Omental fat pad (tissue), 4 donors: ENCODE measurements around the gene ARHGEF11. TPM values are rescaled to one million over a fixed set of nuclear protein-coding genes. Genes with fewer than 3 reads are reported as not detected.

Source experiments
- ATAC-seq: fragments of 150-250 bp; one replicate; pipeline ENCODE4 v1.9.1; 2016; ENCODE audit warnings: mild to moderate bottlenecking, moderate library complexity; ENCODE audit not compliant: low FRiP score
- DNase-seq: peaks from one replicate; pipeline ENCODE4 v3.0.0-alpha.2; 2019; ENCODE audit warnings: low spot score
- total RNA-seq, 4 donors: library from RNA; depleted of rRNA; stranded (reverse); fragments of >200 nt; gene quantifications; one replicate each; pipeline ENCODE4 v1.1.0, GENCODE V29; 2016
- TF ChIP-seq, protein P1 (sequence below), 3 donors: fragments of 450-650 bp; IDR thresholded peaks; one replicate each; pipeline ENCODE4 v1.5.1; 2016 to 2017; ENCODE audit warnings: antibody characterized with exemption in 3 of 3, mild to moderate bottlenecking in 3 of 3, moderate library complexity in 2 of 3

Gene ARHGEF11
- total RNA-seq, 4 donors from 2014 or later = 26.4 to 46.5 (median 35.6) TPM

DNA sequence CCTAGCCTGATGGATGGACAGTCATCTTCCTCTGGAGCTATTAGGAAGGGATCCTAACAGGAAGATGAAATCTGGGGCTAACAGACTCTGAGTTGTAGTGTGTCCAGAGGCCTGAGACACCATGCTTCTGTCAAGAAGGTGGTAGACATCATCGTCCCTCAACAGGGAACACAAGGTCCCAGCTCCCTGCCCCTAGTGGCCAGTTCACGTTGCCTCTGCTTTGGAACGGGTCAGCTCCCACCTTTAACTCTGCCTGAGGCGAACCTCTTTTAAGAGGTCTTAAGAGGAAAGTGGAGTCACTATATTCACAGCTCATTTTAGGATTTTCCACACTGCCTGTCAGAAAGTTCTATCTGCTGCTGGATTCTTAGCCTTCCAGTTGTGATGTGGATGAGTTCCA, 96.8 kb downstream of the ARHGEF11 start:
- ATAC-seq (no peak), DNase-seq (no peak)
- TF ChIP-seq, protein P1, sequence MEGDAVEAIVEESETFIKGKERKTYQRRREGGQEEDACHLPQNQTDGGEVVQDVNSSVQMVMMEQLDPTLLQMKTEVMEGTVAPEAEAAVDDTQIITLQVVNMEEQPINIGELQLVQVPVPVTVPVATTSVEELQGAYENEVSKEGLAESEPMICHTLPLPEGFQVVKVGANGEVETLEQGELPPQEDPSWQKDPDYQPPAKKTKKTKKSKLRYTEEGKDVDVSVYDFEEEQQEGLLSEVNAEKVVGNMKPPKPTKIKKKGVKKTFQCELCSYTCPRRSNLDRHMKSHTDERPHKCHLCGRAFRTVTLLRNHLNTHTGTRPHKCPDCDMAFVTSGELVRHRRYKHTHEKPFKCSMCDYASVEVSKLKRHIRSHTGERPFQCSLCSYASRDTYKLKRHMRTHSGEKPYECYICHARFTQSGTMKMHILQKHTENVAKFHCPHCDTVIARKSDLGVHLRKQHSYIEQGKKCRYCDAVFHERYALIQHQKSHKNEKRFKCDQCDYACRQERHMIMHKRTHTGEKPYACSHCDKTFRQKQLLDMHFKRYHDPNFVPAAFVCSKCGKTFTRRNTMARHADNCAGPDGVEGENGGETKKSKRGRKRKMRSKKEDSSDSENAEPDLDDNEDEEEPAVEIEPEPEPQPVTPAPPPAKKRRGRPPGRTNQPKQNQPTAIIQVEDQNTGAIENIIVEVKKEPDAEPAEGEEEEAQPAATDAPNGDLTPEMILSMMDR (IDR thresholded peaks at IDR 0.05) = no peak

DNA sequence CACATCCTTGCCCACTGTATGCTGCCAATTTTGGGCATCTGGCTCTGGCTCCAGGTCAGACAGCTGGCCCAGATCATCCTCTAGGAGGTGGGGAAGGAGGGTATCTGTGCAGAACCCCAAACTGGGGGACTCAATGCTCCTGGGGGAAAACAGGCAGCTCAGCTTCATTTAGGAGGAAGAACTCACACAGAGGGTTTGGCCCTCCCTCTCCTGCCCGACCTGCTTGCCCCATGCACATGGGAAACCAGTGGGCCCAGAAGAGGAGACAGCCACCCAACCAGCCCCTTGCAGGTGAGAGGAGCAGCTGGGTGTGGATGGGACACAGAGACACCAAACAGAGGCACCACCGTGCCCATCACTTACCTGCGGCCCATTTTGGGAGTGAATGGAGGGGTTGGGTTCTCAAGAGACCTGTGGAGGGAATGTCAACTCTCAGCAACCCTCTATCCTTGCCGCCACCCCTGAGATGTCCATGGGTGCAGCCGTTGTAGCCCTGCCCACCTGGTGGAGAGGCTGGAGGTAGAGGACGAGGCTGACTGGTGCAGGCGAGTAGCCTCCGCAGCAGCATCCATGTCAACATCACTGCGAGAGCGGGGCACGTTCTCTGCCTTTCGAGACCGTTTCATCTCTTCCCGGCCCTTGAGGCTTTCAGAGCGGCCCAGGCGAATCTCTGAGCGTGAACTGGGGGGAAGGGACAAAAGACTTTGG, 97.6 kb downstream of the ARHGEF11 start:
- TF ChIP-seq, protein P1 (IDR thresholded peaks at IDR 0.05) = no peak
- ATAC-seq (no peak), DNase-seq (no peak)

DNA sequence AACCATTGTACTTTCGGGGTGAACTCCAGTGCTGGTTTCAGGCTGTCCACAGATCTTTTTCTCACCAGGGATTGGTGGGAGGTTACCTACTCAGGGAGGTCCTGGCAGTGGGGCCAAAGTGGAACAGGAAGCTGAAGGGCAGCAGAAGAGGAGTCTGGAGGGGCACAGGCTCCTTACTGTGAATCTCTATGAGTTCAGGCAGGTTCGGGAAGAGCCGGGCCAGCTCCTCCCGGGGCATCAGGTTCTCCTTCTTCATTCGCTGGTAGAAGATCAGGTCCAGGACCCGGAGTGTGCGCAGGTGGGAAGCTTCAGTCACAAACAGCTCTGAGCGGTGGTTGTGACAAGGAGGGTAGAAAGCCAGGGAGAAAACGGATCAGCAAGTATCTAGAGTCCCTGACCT, 98.4 kb downstream of the ARHGEF11 start:
- TF ChIP-seq, protein P1 (IDR thresholded peaks at IDR 0.05) = no peak
- DNase-seq = no peak
- ATAC-seq = no peak

DNA sequence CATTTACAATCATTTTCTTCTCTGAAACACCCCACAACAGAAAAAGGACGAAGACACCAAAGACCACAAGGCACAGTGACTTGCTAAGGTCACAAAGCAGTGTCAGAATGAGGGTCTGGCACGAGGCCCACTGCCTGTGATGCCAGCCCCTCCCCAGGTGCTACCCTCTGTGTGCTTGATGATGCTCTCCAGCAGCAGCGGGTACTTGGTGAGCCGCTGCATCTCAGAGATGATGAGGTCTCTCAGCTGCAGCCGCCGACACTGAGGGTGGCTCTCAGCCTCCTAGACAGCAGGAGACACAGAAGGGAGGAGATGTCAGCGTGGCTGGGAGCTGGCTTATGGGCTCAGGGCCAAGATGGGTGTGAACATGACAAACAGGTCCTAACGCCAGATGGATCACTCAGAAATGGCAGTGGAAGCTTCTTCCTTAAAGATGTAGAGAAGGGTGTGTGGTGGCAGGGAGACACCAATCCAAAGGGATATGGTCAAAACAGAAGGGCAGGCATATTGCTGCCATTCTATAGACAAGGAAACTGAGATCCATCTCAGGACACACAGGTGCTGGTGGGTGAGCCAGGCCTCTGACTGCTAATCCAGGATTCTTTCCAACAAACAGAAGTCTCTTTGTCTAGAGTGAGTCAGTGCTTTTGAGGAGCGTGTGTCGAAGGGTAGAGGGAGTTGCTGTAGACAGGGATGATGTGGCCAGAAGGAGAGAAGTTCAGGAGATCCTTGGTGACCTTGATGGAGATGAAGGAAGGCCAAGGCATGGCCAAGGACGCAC, 99.5 kb downstream of the ARHGEF11 start:
- ATAC-seq (no peak), DNase-seq (no peak)
- TF ChIP-seq, protein P1 (IDR thresholded peaks at IDR 0.05) = no peak

DNA sequence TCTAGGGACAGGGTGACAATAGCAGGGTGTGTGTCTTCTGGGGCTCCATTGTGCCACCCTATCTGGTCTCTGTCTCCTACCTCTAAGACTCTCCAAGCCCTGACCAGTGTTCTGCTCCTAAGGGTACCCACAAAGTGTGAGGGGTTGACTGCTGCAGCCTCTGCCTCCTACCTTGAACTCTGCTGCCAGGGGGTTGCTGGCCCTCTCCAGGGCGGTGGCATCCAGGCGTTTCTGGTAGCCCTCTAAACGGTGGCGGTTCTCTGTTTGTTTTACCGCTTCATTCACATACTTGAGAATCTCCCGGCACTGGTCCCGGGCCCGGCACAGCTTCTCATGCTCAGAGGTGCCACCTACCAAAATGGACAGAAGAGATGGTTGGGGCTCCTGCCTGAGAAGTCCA, 100.7 kb downstream of the ARHGEF11 start:
- ATAC-seq (no peak), DNase-seq (no peak)
- TF ChIP-seq, protein P1 (IDR thresholded peaks at IDR 0.05) = no peak

DNA sequence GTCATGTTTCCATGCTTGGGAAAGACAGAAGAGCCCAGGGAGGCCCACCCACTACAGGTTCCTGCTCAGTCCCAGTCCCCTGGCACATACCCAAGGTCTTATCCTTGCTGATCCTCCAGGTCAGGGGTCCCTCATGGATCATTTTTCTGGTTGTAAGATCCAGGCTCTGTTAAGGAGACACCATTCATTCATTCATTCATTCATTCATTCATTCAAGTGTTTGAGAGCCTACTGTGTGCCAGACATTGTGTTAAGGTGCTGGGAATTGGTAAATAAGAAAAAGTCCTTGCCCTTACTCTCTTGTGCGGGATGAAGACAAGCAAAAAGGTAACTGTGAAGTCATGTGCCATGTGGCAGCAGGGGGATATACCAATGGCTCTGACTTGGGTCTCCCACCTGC, 101.3 kb downstream of the ARHGEF11 start:
- TF ChIP-seq, protein P1 (IDR thresholded peaks at IDR 0.05) = no peak
- ATAC-seq = no peak

DNA sequence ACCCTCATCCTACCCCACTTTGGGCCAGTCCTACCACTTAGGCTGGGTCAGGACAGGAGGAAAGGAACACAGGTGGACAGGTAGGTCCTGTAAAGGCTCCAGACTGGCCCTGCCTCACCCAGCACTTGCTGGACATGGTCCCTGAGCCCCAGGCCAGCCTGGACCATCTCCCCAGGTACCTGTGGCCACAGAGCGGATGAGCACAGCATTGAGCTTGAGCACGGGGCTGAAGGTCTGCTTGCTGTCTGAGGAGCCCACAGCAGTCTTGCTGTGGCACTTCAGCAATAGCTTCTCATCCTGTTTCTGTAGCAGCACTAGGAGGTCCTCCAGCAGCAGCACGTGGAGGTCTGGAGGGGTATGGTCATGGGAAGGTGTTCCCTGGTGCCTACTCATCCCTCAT, 101.8 kb downstream of the ARHGEF11 start:
- TF ChIP-seq, protein P1 (IDR thresholded peaks at IDR 0.05) = no peak
- no peak for DNase-seq
- no peak for ATAC-seq

More for the DNA sequence above, 101.3 kb downstream of the ARHGEF11 start:
- DNase-seq = no peak
